Left ventricle myocardium inferior (tissue), 1 donor: Measurements from ENCODE around the gene DDX5. TPM values are rescaled to one million over a fixed set of nuclear protein-coding genes. Genes with fewer than 3 reads are reported as not detected.

Experiments
- DNase-seq: peaks from one replicate; pipeline ENCODE4 v3.0.0-alpha.2; 2020
- H3K27ac ChIP-seq: fragments of 200-600 bp; replicated peaks from 2 replicates; pipeline ENCODE4 v1.8.0; 2021
- H3K27me3 ChIP-seq: fragments of 200-600 bp; 2 replicates; pipeline ENCODE4 v1.8.0; 2021; ENCODE audit warnings: low read depth
- H3K36me3 ChIP-seq: fragments of 200-600 bp; 2 replicates; pipeline ENCODE4 v1.8.0; 2021
- H3K4me1 ChIP-seq: fragments of 200-600 bp; 2 replicates; pipeline ENCODE4 v1.8.0; 2021
- H3K4me3 ChIP-seq: fragments of 200-600 bp; 2 replicates; pipeline ENCODE4 v1.8.0; 2021; ENCODE audit warnings: mild to moderate bottlenecking, moderate library complexity
- H3K9me3 ChIP-seq: fragments of 200-600 bp; replicated peaks from 2 replicates; pipeline ENCODE4 v1.8.0; 2021
- intact Hi-C: fragments of 100-400 bp; cut with micrococcal nuclease; formaldehyde crosslinking; loops from one replicate; pipeline ENCODE4 v1.11.0; 2022
- total RNA-seq: library from RNA; stranded (reverse); fragmentation: NEBNext Ultra II Directional; extraction: Animal tissue kit (Norgen Biotek cat#: 25700); gene quantifications from one replicate; pipeline ENCODE4 v1.2.1, GENCODE V29; 2021
- TF ChIP-seq, protein P1 (sequence below): fragments of 200-600 bp; IDR thresholded peaks from 2 replicates; pipeline ENCODE4 v1.8.0; 2021; ENCODE audit warnings: antibody characterized with exemption, mild to moderate bottlenecking, borderline replicate concordance
- donor health status: DM: no; HTN: yes; CAD: no; lungs with severe emphysema.

Gene DDX5
- total RNA-seq, 1 donor from 2014 or later: 326 TPM

DNA sequence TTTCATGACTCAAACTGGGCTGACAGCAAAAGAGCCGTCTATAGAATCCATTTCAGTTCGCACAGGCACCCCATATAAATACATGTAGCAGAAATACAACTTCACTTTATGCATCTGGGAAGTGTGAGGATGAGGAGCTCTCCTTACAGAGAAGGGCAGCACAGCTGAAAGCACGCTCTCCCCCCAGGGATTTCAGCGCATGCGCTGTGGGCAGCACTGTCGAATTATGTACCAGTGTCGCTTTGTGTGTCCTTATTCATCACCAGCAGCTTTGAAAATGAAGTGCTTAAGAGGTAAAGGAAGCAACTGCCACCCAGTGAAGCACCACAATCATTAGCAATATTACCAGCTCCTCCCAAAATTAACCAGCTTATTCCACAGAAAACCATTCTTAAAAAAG is 40.6 kb upstream of the DDX5 start:
- Histone ChIP-seq H3K27me3 (no peaks in the 10 kb centered on the region), H3K9me3 (no peaks in the 10 kb centered on the region), H3K4me1 (no peaks in the 10 kb centered on the region), H3K36me3 (peaks cover 74% of the 10 kb centered on the region), H3K27ac (no peak overlapping the region), H3K4me3 (no peak overlapping the region)
- DNase-seq: no peak
- TF ChIP-seq, protein P1, sequence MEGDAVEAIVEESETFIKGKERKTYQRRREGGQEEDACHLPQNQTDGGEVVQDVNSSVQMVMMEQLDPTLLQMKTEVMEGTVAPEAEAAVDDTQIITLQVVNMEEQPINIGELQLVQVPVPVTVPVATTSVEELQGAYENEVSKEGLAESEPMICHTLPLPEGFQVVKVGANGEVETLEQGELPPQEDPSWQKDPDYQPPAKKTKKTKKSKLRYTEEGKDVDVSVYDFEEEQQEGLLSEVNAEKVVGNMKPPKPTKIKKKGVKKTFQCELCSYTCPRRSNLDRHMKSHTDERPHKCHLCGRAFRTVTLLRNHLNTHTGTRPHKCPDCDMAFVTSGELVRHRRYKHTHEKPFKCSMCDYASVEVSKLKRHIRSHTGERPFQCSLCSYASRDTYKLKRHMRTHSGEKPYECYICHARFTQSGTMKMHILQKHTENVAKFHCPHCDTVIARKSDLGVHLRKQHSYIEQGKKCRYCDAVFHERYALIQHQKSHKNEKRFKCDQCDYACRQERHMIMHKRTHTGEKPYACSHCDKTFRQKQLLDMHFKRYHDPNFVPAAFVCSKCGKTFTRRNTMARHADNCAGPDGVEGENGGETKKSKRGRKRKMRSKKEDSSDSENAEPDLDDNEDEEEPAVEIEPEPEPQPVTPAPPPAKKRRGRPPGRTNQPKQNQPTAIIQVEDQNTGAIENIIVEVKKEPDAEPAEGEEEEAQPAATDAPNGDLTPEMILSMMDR: no peak
- intact Hi-C loops: no loop called here

DNA sequence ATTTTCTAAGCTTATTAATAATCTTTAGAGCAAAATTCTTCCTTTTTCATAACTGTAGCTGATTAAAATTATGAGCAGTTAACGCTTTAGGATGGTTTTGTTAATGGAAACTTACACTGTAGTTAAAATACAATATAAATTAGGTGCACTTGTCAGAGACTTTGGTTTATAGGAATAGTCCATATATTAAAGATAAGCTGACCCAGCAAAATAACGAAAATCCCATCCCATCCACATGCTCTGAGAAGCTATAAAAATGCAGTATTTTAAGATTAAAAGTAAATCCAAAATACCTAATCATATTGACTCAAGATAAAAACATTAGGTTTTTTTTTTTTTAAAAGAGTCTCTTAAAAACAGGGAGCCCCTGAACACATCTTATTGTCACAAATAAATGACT is 38.7 kb upstream of the DDX5 start:
- Histone ChIP-seq H3K4me3 (no peak overlapping the region), H3K27me3 (no peaks in the 10 kb centered on the region), H3K36me3 (peaks cover 67% of the 10 kb centered on the region), H3K27ac (no peak overlapping the region), H3K9me3 (no peaks in the 10 kb centered on the region), H3K4me1 (no peaks in the 10 kb centered on the region)
- DNase-seq: no peak
- intact Hi-C loops: no loop called here
- TF ChIP-seq, protein P1: no peak

DNA sequence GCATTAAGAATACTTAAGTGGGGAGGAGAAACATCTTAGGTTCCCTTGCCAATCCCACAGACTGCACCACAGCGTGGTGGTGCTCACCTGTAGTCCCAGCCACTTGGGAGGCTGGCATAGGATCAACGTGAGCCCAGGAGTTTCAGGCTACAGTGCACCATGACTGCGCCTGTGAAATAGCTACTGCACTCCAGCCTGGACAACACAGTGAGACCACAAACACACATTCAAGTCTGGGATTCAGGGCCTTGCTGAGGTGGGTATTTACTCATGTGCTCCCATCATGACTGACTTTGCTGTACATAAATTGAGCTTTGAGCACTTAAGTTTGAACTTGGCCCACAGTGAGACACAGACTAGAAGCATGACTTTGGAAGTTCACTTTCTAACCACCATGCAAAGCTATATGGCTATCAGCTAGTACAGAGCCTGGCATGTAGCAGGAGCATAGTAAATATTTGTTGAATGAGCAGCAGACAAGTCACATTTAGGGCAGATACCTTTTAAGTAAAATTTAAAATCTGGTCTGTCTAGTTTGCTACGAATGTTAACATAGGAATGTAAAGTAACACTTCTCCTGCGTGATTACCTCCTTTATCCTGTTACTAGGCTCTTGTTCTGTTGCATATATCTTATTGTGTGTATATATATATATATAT is 34.2 kb upstream of the DDX5 start:
- Histone ChIP-seq H3K27ac (no peak overlapping the region), H3K9me3 (no peaks in the 10 kb centered on the region), H3K27me3 (no peaks in the 10 kb centered on the region), H3K4me1 (no peaks in the 10 kb centered on the region), H3K36me3 (peaks cover 76% of the 10 kb centered on the region), H3K4me3 (no peak overlapping the region)
- DNase-seq: no peak
- TF ChIP-seq, protein P1: no peak
- intact Hi-C loops: no loop called here

DNA sequence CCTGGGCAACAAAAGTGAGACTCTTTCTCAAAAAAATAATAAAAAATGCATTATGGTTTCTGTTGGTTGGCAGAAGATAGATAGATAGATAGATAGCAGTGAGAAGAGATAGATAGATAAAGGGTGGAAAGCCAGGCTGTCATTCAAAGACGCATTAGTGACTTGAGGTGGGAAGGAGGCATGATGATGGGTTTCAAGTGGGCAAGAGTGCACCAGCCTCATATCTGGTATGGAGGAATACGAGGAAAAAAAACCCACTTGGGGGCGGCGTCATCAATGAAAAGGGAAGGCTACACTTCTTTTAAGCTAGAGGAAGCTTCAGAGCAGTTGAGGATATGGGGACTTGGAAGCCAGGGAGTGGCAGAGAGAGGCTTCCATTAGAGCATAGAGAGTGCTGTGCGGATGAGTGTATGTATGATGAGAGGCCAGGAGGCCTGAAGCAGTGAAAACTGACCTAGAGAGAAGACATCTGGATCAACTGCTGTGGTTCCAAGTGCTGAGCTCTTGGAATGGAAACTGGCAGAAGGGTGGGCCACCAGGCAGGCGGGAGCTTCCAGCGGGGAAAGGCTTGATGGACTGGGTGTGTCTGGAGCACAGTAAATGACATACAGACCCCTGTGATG is 32.5 kb upstream of the DDX5 start:
- Histone ChIP-seq H3K4me1 (no peaks in the 10 kb centered on the region), H3K4me3 (no peak overlapping the region), H3K36me3 (peaks cover 85% of the 10 kb centered on the region), H3K27me3 (no peaks in the 10 kb centered on the region), H3K27ac (no peak overlapping the region), H3K9me3 (no peaks in the 10 kb centered on the region)
- intact Hi-C loops: no loop called here
- TF ChIP-seq, protein P1: no peak
- no peak for DNase-seq

DNA sequence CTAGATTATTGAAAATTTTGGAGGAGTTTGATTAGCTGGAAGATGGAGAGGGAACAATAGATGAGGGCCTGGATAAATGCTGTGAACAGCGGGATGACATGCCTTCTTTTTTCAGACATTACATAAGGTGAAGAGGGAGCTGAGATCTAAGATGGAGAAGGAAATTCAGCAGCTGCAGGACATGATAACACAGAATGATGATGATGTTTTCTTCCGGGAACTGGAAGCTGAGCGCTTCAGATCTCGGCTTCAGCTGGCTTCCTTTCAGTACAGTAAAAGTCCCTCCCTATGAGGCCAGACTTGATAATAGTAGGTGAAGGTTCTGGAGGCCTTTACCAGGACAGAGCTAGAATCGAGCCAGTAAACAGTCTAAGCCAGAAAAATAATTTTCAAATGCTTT is 31.4 kb upstream of the DDX5 start:
- intact Hi-C loops: no loop called here
- peaks cover 90% of the 10 kb centered on the region for H3K36me3 ChIP-seq

More for the DNA sequence above, 31.4 kb upstream of the DDX5 start:
- no peaks in the 10 kb centered on the region for H3K4me1 ChIP-seq
- TF ChIP-seq, protein P1: no peak
- no peaks in the 10 kb centered on the region for H3K27me3 ChIP-seq
- no peak for DNase-seq
- H3K27ac ChIP-seq: no peak overlapping the region
- H3K9me3 ChIP-seq: no peaks in the 10 kb centered on the region
- H3K4me3 ChIP-seq: no peak overlapping the region
